ENCODE results near the gene SLC8A3. TPM values are rescaled to one million over a fixed set of nuclear protein-coding genes. Genes with fewer than 3 reads are reported as not detected.

The SLC8A3 gene
- total and polyA plus RNA-seq, 9 of the 15 experiments (the other 6 are each of a cell fraction or from before 2014, with no cell fraction given), result not detected

DNA sequence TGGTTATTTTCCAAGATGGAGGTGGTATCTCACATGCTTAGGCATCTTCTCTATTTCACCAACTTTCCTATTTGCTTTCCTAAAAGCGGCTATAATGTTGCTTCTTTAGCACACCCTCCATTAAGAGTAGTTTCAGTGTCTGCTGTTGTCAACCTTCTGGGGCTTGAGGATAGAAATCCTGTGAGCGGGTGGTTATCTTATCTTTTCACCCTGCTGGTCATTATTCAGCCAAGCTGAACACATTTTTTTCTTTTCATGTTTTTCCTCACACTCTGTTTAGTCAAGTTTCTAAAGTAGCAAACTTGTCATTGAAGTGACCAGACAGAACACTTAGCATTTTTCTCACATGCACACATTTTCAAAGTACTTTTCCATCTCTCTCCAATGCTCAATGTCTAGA is 104.5 kb downstream of the SLC8A3 start:
- Histone ChIP-seq H4K20me1 (replicated peaks; ENCODE audit: control insufficient read depth, insufficient read depth, low read length) (no peaks in the 10 kb centered on the region), H3K36me3 (ENCODE audit: control insufficient read depth, insufficient read depth, low read length) (no peaks in the 10 kb centered on the region), H3K9ac (ENCODE audit: insufficient read depth in 1 of 2, low read depth in 2 of 2, low read length in 2 of 2) (no peak overlapping the region), H3K4me2 (ENCODE audit: insufficient read depth, low read length) (no peak overlapping the region), H3K27me3 (ENCODE audit: control insufficient read depth in 2 of 2, insufficient read depth in 2 of 2, low read length in 2 of 2) (no peaks in the 10 kb centered on the region), H3K79me2 (ENCODE audit: control insufficient read depth, insufficient read depth, low read length) (no peaks in the 10 kb centered on the region), H3K4me1 (replicated peaks in 1 of 2; ENCODE audit: control insufficient read depth in 2 of 2, insufficient read depth in 2 of 2, low read length in 2 of 2) (no peaks in the 10 kb centered on the region; a peak in 1 of 5 replicates), H3K9me3 (replicated peaks; ENCODE audit: control insufficient read depth, insufficient read depth, low read depth, low read length) (no peaks in the 10 kb centered on the region), H3K9me1 (ENCODE audit: control insufficient read depth, insufficient read depth, low read length) (no peaks in the 10 kb centered on the region), H2AFZ (ENCODE audit: low read depth, low read length) (no peak overlapping the region), H3K27ac (ENCODE audit: extremely low read depth, low read depth, low read length) (no peak overlapping the region), H3K4me3 (no peak overlapping the region)
- POLR2A ChIA-PET, result no interaction called here
- intact Hi-C loops (cut with micrococcal nuclease), result no loop called here
- ATAC-seq, result no peak
- no peak for FAIRE-seq
- DNase-seq (ENCODE audit: extremely low read depth in 1 of 4, low spot score in 3 of 4), result peak in 2 of 4 experiments; percentile 5 to 6
- in situ Hi-C loops (cut with MboI), result no loop called here
- TF ChIP-seq ARID1B (IDR thresholded peaks at IDR 0.05), result peak; percentile 51
- 0 out of 2 replicates have a peak, but pooled peaks have one; percentile 19 for TF ChIP-seq MTA2 (IDR thresholded peaks at IDR 0.05; ENCODE audit: low read depth)
- no peak for TF ChIP-seq POLR2G (IDR thresholded peaks at IDR 0.05; ENCODE audit: low read depth, low read length)
- peak; percentile 48 for TF ChIP-seq CBFA2T3 (IDR thresholded peaks at IDR 0.05)
- TF ChIP-seq TEAD4 (IDR thresholded peaks at IDR 0.05; ENCODE audit: low read length), result 0 out of 2 replicates have a peak, but pooled peaks have one; percentile 15
- no peak for TF ChIP-seq TEAD4 (CRISPR knock-in tag; IDR thresholded peaks at IDR 0.05; ENCODE audit: borderline replicate concordance)
- TF ChIP-seq SIX5 (IDR thresholded peaks at IDR 0.05; ENCODE audit: borderline replicate concordance in 1 of 2, insufficient read depth in 1 of 2, low read depth in 1 of 2, low read length in 2 of 2), result no peak
- TF ChIP-seq TAL1 (IDR thresholded peaks at IDR 0.05), result peak; percentile 57; the same call in 1 of the 2 replicates
- TF ChIP-seq SRSF3 (IDR thresholded peaks at IDR 0.05; ENCODE audit: insufficient read depth, low read length), result no peak
- no peak for TF ChIP-seq CBX3 (IDR thresholded peaks at IDR 0.05; ENCODE audit: borderline replicate concordance in 1 of 2, low read length in 2 of 2)
- 0% methylated on average over 2 of the region's 2 CpGs for WGBS (ENCODE audit: insufficient coverage, low coverage, missing lambda C conversion rate)
- no TSS peak for BruUV-seq (replicated peaks)
- CTCF ChIA-PET (ENCODE audit: low intra/inter-chr PET ratio), result no interaction called here
